Heart left ventricle (tissue), 16 donors: Measurements from ENCODE around the gene ACOXL. TPM values are rescaled to one million over a fixed set of nuclear protein-coding genes. Genes with fewer than 3 reads are reported as not detected.
A peak's percentile ranks its signal among the peaks of the same experiment; 100 is the strongest.

Experiments
- ATAC-seq, 4 donors: fragments of 200-7000 bp; cut with Tn5 transposase; one replicate each; pipeline ENCODE4 v1.9.1; 2020 to 2022; ENCODE audit warnings: moderate library complexity in 4 of 4, mild to moderate bottlenecking in 3 of 4, moderate number of reproducible peaks in 1 of 4
- DNase-seq, 5 donors: peaks; one replicate each; pipeline ENCODE4 v3.0.0-alpha.2; 2020
- H3K27ac ChIP-seq, 12 donors: fragments of 200-600 bp; sonication (generic) in 4 of 12; one replicate each; pipeline versions ENCODE4 v1.5.0 to v1.8.0; 2016 to 2022; ENCODE audit warnings: mild to moderate bottlenecking in 2 of 12
- H3K27me3 ChIP-seq, 9 donors: fragments of 200-600 bp; sonication (generic) in 2 of 9; one replicate each; pipeline versions ENCODE4 v1.5.1 to v1.8.0; 2016 to 2022; ENCODE audit warnings: mild to moderate bottlenecking in 3 of 9
- H3K36me3 ChIP-seq, 9 donors: fragments of 200-600 bp; sonication (generic) in 2 of 9; one replicate each; pipeline versions ENCODE4 v1.5.0 to v1.8.0; 2018 to 2022; ENCODE audit warnings: mild to moderate bottlenecking in 2 of 9
- H3K4me1 ChIP-seq, 12 donors: fragments of 200-600 bp; sonication (generic) in 4 of 12; one replicate each; pipeline versions ENCODE4 v1.5.0 to v1.8.0; 2016 to 2022; ENCODE audit warnings: mild to moderate bottlenecking in 3 of 12
- H3K4me3 ChIP-seq, 12 donors: fragments of 200-600 bp; sonication (generic) in 4 of 12; one replicate each; pipeline versions ENCODE4 v1.5.0 to v1.8.0; 2017 to 2022; ENCODE audit warnings: mild to moderate bottlenecking in 9 of 12, moderate library complexity in 4 of 12
- H3K9me3 ChIP-seq, 12 donors: fragments of 200-600 bp; sonication (generic) in 4 of 12; one replicate each; pipeline versions ENCODE4 v1.5.0 to v1.8.0; 2016 to 2022; ENCODE audit warnings: mild to moderate bottlenecking in 1 of 12
- POLR2A ChIP-seq, 2 donors: fragments of 450-650 bp; IDR thresholded peaks; one replicate each; pipeline ENCODE4 v1.6.1; 2017; ENCODE audit warnings: antibody characterized with exemption in 2 of 2, mild to moderate bottlenecking in 2 of 2, moderate library complexity in 2 of 2
- WGBS, 4 donors: extraction: QIAGEN DNeasy Blood & Tissue Kit in 2 of 4; methylation state at CpG; one replicate each; pipeline versions ENCODE4 v1.1.5 to v1.1.7; 2013 to 2018; 5-methylcytosine and 5-hydroxymethylcytosine counted together
- intact Hi-C, 10 donors: fragments of 100-400 bp; cut with DNase I; formaldehyde crosslinking; loops; one replicate each; pipeline versions ENCODE4 v1.11.1 to v1.14.2; 2022
- polyA plus RNA-seq, 2 donors: library from polyadenylated mRNA; stranded (reverse); fragments of 200-250 nt; gene quantifications; one replicate each; pipeline ENCODE4 v1.2.3, GENCODE V29; 2013
- total RNA-seq, 9 donors: library from RNA; depleted of rRNA in 2 of 9; stranded (reverse); fragments of >200 nt in 2 of 9; fragmentation: NEBNext Ultra II Directional in 3 of 9; extraction: Animal tissue kit (Norgen Biotek cat#: 25700) in 3 of 9; gene quantifications; one replicate each; pipeline versions ENCODE4 v1.1.0 to v1.2.4, GENCODE V29; 2016 to 2023
- TF ChIP-seq, protein P1 (sequence below), 12 donors: fragments of 200-600 bp; sonication (generic) in 4 of 12; IDR thresholded peaks; one replicate each; pipeline versions ENCODE4 v1.5.0 to v1.8.0; 2018 to 2022; ENCODE audit warnings: antibody characterized with exemption in 12 of 12, mild to moderate bottlenecking in 5 of 12
- donor health status: ischemic (EF 13 %, LVEDD 7.1; RV severe dilation, severe dysfunction).
- donor health status: healthy with polysubstance abuse.
- donor health status: DM: no; HTN: yes; CAD: no.
- donor health status: DM: no; HTN: no; CAD: no.
- donor health status: ischemic (EF 25% LVEDD 6.9; RV normal size, moderate dysfunction).
- donor health status: ischemic (EF 25% LVEDD 5.7; RV mildly dilated, moderate dysfunction).
- donor health status: healthy.
- donor health status: DM: yes; HTN: yes; CAD: no.
- donor health status: ischemic (EF 35%, LVEDD 5.7; RV mildly dilated, moderate dysfunction).
- donor health status: nonischemic (EF 11% LVEDD 7.7; RV severe dilation, severe dysfunction).
- donor health status: DM: yes; HTN: yes; CAD: no.
- donor health status: PGD.
- donor health status: ischemic (EF 29% LVEDD 5.4; RV normal size, mild dysfunction).
- donor health status: nonischemic (EF 23%, LVEDD 6.1; RV moderate dilation, normal function).

The ACOXL gene
- total and polyA plus RNA-seq, 11 donors: 0.25 TPM; not detected in 10

DNA sequence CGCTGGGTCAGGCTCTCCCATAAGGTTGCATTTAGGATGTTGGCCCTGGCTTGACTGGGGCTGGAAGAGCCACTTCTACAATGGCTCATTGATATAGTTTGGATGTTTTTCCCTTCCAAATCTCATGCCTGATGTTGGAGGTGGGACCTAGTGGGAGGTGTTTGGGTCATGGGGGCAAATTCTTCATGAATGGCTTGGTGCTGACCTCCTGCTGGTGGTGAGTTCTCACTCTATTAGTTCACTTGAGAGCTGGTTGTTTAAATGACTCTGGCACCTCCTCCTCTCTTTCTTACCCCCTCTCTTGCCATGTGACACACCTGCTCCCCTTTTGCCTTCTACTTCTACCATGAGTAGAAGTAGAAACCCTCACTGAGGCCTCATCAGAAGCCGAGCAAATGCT, 20.5 kb downstream of the ACOXL start:
- H3K36me3 ChIP-seq: no peaks in the 10 kb centered on the region

DNA sequence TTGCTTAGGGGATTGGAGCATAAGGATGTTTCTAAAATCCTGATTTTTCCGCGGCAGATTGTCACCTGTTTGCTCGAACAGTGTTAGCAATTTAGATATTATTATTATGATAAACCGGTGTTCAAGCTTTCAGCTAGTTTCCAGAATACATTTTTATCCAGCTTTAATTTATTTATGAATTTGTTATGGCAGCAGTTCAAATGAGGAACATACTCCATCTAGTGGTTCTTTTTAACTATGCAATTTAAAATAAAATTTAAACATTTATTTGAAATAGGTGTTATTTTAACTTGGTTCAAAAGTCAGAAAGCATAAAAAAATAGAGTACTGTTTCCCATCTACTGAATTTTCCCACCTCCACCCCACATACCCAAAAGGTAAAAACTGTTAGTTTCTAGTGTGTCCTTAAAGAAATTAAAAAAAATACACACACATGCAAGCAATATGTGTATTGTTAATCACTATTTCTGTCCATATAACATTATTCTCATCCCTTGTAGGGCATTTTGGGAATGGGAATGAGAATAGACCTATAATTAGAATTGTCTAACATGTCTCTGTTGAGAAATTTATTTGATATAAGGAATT, 23.2 kb downstream of the ACOXL start:
- 33 to 43% (median 40%) methylated on average over 4 of the region's 4 CpGs for WGBS, 4 donors
- intact Hi-C loops: loop anchor here in 2 of 10 donors (2.0 to 10.0 kb wide), 2 partner anchors 77 to 81 kb away; partner anchors contain the start of gene BUB1 (in 2 of the 2)

More for the DNA sequence above, 20.5 kb downstream of the ACOXL start:
- DNase-seq (no peak), ATAC-seq (no peak)
- Histone ChIP-seq H3K4me3 (no peak overlapping the region), H3K9me3 (no peaks in the 10 kb centered on the region), H3K4me1 (no peaks in the 10 kb centered on the region), H3K27ac (no peak overlapping the region), H3K27me3 (peaks cover 0 to 8% (median 0%) of the 10 kb centered on the region in 9 donors)
- TF ChIP-seq POLR2A (IDR thresholded peaks at IDR 0.05): no peak
- TF ChIP-seq, protein P1, sequence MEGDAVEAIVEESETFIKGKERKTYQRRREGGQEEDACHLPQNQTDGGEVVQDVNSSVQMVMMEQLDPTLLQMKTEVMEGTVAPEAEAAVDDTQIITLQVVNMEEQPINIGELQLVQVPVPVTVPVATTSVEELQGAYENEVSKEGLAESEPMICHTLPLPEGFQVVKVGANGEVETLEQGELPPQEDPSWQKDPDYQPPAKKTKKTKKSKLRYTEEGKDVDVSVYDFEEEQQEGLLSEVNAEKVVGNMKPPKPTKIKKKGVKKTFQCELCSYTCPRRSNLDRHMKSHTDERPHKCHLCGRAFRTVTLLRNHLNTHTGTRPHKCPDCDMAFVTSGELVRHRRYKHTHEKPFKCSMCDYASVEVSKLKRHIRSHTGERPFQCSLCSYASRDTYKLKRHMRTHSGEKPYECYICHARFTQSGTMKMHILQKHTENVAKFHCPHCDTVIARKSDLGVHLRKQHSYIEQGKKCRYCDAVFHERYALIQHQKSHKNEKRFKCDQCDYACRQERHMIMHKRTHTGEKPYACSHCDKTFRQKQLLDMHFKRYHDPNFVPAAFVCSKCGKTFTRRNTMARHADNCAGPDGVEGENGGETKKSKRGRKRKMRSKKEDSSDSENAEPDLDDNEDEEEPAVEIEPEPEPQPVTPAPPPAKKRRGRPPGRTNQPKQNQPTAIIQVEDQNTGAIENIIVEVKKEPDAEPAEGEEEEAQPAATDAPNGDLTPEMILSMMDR (IDR thresholded peaks at IDR 0.05): no peak
- intact Hi-C loops: loop anchor here in 1 of 10 donors (10.0 kb wide), 1 partner anchor 78 kb away; the partner anchor contains the start of gene BUB1
- WGBS, 4 donors: 86 to 93% (median 91%) methylated on average over 2 of the region's 2 CpGs

GRCh38 chr2:110759411-110759810, 27.0 kb downstream of the ACOXL start:
- ATAC-seq (no peak), DNase-seq (no peak)
- no peaks in the 10 kb centered on the region for H3K4me1 ChIP-seq
- TF ChIP-seq, protein P1 (IDR thresholded peaks at IDR 0.05): no peak
- TF ChIP-seq POLR2A (IDR thresholded peaks at IDR 0.05): no peak
- peaks cover 0 to 30% (median 9%) of the 10 kb centered on the region in 12 donors for H3K9me3 ChIP-seq
- H3K4me3 ChIP-seq: no peak overlapping the region
- no peaks in the 10 kb centered on the region for H3K36me3 ChIP-seq
- WGBS, 4 donors: 79 to 92% (median 90%) methylated on average over 2 of the region's 2 CpGs
- H3K27ac ChIP-seq: no peak overlapping the region
- intact Hi-C loops: loop anchor here in 1 of 10 donors (10.0 kb wide), 1 partner anchor 85 kb away; the partner anchor contains the start of gene BUB1
- H3K27me3 ChIP-seq: no peaks in the 10 kb centered on the region

More for the DNA sequence above, 23.2 kb downstream of the ACOXL start:
- DNase-seq (no peak), ATAC-seq (no peak)
- H3K9me3 ChIP-seq: peaks cover 0 to 25% (median 6%) of the 10 kb centered on the region in 12 donors
- no peak for TF ChIP-seq POLR2A (IDR thresholded peaks at IDR 0.05)
- TF ChIP-seq, protein P1 (IDR thresholded peaks at IDR 0.05): peak; percentile 43 to 74 (median 64)
- peaks cover 0 to 3% (median 0%) of the 10 kb centered on the region in 9 donors for H3K27me3 ChIP-seq
- no peaks in the 10 kb centered on the region for H3K36me3 ChIP-seq
- H3K4me3 ChIP-seq: no peak overlapping the region
- H3K27ac ChIP-seq: no peak overlapping the region
- no peaks in the 10 kb centered on the region for H3K4me1 ChIP-seq

GRCh38 chr2:110764931-110765330, 32.6 kb downstream of the ACOXL start:
- intact Hi-C loops: no loop called here
- H3K9me3 ChIP-seq: peaks cover 0 to 22% (median 1%) of the 10 kb centered on the region in 12 donors
- no peak overlapping the region for H3K4me3 ChIP-seq
- no peak overlapping the region for H3K27ac ChIP-seq
- peaks cover 0 to under 1% (median 0%) of the 10 kb centered on the region in 12 donors for H3K4me1 ChIP-seq
- WGBS, 4 donors: 93 to 97% (median 97%) methylated on average over 1 of the region's 1 CpG
- H3K36me3 ChIP-seq: no peaks in the 10 kb centered on the region
- TF ChIP-seq, protein P1 (IDR thresholded peaks at IDR 0.05): no peak
- TF ChIP-seq POLR2A (IDR thresholded peaks at IDR 0.05): no peak
- DNase-seq (no peak), ATAC-seq (no peak)
- no peaks in the 10 kb centered on the region for H3K27me3 ChIP-seq
